Amniotic epithelial cell (primary cell): ENCODE results near the gene STARD3.

Experiments used
- DNase-seq: peaks from one replicate; pipeline ENCODE4 v3.0.0-alpha.2; 2010; ENCODE audit warnings: low read depth

STARD3 gene

GRCh38 chr17:39639043-39639442 is 2.1 kb downstream of the STARD3 start:
- no peak for DNase-seq

GRCh38 chr17:39639566-39640458 is 2.9 kb downstream of the STARD3 start:
- peak; percentile 71 for DNase-seq

DNA sequence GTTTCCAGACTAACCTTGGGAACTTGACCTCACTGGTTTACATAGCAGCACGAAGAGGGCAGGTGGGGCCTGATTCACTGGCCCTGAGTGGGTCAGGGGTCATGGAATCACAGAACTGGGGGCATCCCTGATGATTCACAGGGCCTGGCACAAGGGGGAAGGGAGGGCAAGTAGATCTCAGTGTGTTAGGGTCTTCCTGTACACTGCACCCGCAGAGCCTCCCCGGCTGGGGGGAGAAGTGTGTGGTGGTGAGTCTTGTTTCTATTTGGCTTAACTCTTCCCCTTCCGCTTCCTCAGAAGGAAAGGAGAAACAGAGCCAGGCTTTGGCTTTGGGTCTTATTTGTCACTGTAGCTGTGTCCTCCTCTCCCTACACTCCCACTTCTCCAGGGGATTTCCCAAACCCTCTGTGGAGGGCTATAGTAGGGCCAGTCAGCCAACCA is 3.7 kb downstream of the STARD3 start:
- DNase-seq, result peak; percentile 32

- no peak for DNase-seq
Observed at GRCh38 chr17:39641097-39641496, 4.2 kb downstream of the STARD3 start.

GRCh38 chr17:39641883-39642282 is 4.9 kb downstream of the STARD3 start:
- DNase-seq, result no peak

- no peak for DNase-seq
Observed at GRCh38 chr17:39642291-39643074, 5.5 kb downstream of the STARD3 start.

DNA sequence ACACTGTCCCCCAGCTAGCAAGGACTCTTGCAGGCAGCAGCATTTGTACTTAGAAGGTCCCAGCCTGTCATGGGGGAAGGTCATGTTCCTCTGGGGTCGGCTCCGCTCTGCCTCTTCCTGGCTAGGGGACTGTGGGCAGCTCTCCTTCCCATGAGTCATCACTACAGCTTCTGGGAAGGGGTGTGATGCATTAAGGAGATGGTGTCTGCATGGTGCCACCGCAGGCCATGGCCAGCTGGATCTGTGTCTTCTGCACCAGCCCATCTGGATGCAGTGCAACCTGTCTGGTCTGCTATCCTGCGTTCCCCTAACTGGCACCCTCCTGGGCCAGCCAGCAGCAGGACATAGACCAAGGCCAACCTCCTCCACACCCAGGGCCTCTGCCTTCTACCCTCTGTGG is 6.3 kb downstream of the STARD3 start:
- peak; percentile 36 for DNase-seq

GRCh38 chr17:39647256-39647655 is 10.3 kb downstream of the STARD3 start:
- no peak for DNase-seq

- DNase-seq, result peak; percentile 96
Observed at GRCh38 chr17:39648616-39649366, 11.8 kb downstream of the STARD3 start.

DNA sequence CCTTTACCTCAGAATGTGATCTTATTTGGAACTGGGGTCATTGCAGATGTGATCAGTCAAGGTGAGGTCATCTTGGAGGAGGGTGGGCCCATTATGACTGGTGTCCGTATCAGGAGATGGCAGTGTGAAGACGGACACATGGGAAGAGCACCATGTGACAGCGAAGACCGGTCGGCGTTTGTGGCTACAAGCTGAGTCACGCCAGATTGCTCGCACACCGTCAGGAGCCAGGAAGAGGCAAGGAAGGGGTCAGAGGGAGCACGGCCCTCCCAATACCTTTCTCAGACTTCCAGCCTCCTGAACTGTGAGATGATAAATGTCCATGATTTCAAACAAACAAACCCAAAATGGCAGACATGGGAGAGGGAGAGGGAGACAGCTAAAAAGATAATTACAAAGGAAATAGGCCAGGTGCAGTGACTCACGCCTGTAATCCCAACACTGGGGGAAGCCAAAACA is 13.2 kb downstream of the STARD3 start:
- peak; percentile 18 for DNase-seq

GRCh38 chr17:39651923-39652586 is 15.1 kb downstream of the STARD3 start:
- no peak for DNase-seq

DNA sequence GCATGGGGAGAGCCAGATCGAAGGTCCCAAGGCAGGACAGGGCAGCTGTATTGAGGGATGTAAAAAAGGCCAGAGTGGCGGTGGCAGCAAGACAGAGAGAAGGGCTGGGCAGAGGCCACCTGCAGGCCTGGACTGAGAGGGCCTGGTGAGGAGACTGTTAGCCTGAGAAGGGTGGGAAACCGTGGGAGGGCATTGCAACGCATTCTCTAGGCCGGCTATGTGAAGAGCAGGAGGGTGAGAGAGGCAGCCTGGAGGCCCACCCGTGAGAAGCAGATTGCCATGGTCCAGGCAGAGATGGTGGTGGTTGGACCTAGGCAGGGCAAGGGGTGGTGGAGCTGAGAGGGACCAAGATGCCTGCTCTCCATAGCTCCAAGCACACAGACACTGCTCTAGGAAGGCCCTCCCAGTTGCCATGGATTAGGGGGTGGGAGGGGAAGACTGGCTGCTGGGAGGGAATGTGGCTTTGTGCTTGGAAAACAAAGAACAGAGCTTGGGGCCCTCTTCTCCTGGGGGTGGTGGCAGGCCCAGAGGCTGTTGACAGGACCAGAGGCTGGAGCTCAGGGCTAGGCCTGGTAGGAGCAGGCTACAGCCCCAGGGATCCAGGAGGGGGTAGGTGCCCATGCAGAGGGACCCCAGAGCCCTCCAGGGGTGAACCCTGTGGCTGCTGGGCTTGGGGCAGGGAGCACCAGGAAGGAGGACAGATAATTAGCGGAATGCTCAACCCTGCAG is 15.8 kb downstream of the STARD3 start:
- DNase-seq, result peak; percentile 54

DNA sequence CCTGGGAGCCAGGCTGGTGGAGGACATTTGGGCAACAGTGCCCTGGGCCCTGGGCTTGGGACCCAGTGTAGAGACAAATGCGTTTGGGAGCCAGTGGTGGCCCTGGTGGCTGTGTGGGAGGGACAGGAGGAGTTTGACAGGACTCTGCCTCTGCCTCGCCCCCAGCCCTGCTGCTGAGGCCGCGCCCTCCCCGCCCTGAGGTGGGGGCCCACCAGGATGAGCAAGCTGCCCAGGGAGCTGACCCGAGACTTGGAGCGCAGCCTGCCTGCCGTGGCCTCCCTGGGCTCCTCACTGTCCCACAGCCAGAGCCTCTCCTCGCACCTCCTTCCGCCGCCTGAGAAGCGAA is 16.3 kb downstream of the STARD3 start:
- no peak for DNase-seq

- peak; percentile 45 for DNase-seq
Observed at GRCh38 chr17:39653662-39654331, 16.9 kb downstream of the STARD3 start.

GRCh38 chr17:39655105-39655504 is 18.2 kb downstream of the STARD3 start:
- DNase-seq, result no peak

GRCh38 chr17:39658346-39658745 is 21.4 kb downstream of the STARD3 start:
- no peak for DNase-seq

- DNase-seq, result no peak
Observed at GRCh38 chr17:39658760-39659159, 21.8 kb downstream of the STARD3 start.

DNA sequence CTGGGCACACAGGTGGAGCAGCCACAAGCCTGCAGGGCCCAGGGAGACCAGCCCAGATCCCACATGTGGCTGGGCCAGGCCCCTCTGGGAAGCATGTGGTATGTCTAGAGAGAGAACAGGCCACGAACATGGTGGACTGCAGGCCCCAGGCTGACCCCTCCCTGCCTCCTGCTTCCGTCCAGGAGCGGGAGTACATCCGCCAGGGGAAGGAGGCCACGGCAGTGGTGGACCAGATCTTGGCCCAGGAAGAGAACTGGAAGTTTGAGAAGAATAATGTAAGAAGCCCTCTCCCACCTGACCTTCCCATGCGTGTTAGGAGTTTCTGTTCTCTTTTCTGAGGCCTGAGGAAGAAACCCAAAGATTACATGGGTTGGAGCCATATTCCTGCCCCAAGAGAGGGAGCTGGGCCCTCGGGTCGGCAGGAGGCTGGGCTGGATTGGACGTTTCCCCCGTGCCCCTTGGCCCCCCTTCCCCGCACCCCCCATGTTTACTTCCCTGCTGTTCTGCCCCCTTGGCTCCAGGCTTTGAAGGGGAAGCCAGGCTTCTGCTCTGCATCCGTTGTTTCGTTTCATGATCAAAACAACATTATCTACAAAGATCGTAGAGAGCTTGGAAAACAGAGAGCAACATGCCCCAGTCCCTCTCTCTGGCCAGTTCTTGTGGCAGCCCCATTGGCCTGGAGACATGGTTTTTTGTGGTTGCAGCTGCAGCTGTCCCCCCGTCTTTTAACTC is 22.5 kb downstream of the STARD3 start:
- DNase-seq, result no peak

DNA sequence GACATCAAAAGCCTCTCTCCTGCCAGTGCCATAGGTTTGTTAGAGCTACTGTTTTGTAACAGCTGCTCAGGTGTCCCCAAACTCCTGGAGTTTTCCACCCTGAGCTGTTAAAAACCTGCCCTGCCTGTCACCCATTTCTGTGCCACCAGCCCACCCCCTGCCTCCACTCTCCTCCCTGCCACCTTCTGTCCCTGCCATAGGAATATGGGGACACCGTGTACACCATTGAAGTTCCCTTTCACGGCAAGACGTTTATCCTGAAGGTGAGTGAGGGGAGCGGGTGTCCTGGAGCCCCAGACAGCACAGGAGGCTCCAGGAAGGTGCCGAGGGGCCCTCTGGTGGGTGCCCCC is 23.0 kb downstream of the STARD3 start:
- DNase-seq, result no peak
